ENCODE measurements around the gene CADM2.
"Not testable (repeated sequence)": the region's sequence is repeated elsewhere in the genome, so short reads cannot be mapped to it uniquely, and the experiment has no call there.

Gene CADM2

GRCh38 chr3:85632921-85633320, 674.1 kb downstream of the CADM2 start:
- DNase-seq (ENCODE audit: low read depth in 1 of 2, low spot score in 1 of 2), result no peak

GRCh38 chr3:85652360-85652759, 693.6 kb downstream of the CADM2 start:
- no peak for DNase-seq (ENCODE audit: low read depth in 1 of 2, low spot score in 1 of 2)

GRCh38 chr3:85660451-85660850, 701.7 kb downstream of the CADM2 start:
- DNase-seq (ENCODE audit: low read depth in 1 of 2, low spot score in 1 of 2), result no peak

- no peak for DNase-seq (ENCODE audit: low read depth in 1 of 2, low spot score in 1 of 2)
Observed at GRCh38 chr3:85662462-85662861, 703.7 kb downstream of the CADM2 start.

- no peak for DNase-seq (ENCODE audit: low read depth in 1 of 2, low spot score in 1 of 2)
Observed at GRCh38 chr3:85667744-85668143, 709.0 kb downstream of the CADM2 start.

GRCh38 chr3:85670634-85671205, 711.9 kb downstream of the CADM2 start:
- no peak for DNase-seq (ENCODE audit: low read depth in 1 of 2, low spot score in 1 of 2)

- no peak for DNase-seq (ENCODE audit: low read depth in 1 of 2, low spot score in 1 of 2)
Observed at GRCh38 chr3:85672761-85673160, 714.0 kb downstream of the CADM2 start.

GRCh38 chr3:85678713-85679112, 719.9 kb downstream of the CADM2 start:
- DNase-seq (ENCODE audit: low read depth in 1 of 2, low spot score in 1 of 2), result no peak

- DNase-seq (ENCODE audit: low read depth in 1 of 2, low spot score in 1 of 2), result no peak
Observed at GRCh38 chr3:85681906-85682305, 723.1 kb downstream of the CADM2 start.

GRCh38 chr3:85691196-85691595, 732.4 kb downstream of the CADM2 start:
- DNase-seq (ENCODE audit: low read depth in 1 of 2, low spot score in 1 of 2), result no peak

- DNase-seq (ENCODE audit: low read depth in 1 of 2, low spot score in 1 of 2), result no peak
Observed at GRCh38 chr3:85697156-85697555, 738.4 kb downstream of the CADM2 start.

GRCh38 chr3:85706130-85706529, 747.3 kb downstream of the CADM2 start:
- DNase-seq (ENCODE audit: low read depth in 1 of 2, low spot score in 1 of 2), result no peak

GRCh38 chr3:85708325-85708724, 749.5 kb downstream of the CADM2 start:
- DNase-seq (ENCODE audit: low read depth in 1 of 2, low spot score in 1 of 2), result not testable (repeated sequence)

- no peak for DNase-seq (ENCODE audit: low read depth in 1 of 2, low spot score in 1 of 2)
Observed at GRCh38 chr3:85709346-85709892, 750.6 kb downstream of the CADM2 start.

GRCh38 chr3:85710490-85710889, 751.7 kb downstream of the CADM2 start:
- no peak for DNase-seq (ENCODE audit: low read depth in 1 of 2, low spot score in 1 of 2)

- no peak for DNase-seq (ENCODE audit: low read depth in 1 of 2, low spot score in 1 of 2)
Observed at GRCh38 chr3:85721409-85722145, 762.8 kb downstream of the CADM2 start.

GRCh38 chr3:85725809-85726208, 767.0 kb downstream of the CADM2 start:
- DNase-seq (ENCODE audit: low read depth in 1 of 2, low spot score in 1 of 2), result no peak

GRCh38 chr3:85726241-85726640, 767.5 kb downstream of the CADM2 start:
- DNase-seq (ENCODE audit: low read depth in 1 of 2, low spot score in 1 of 2), result no peak

GRCh38 chr3:85737846-85738245, 779.1 kb downstream of the CADM2 start:
- no peak for DNase-seq (ENCODE audit: low read depth in 1 of 2, low spot score in 1 of 2)

GRCh38 chr3:85740561-85740960, 781.8 kb downstream of the CADM2 start:
- DNase-seq (ENCODE audit: low read depth in 1 of 2, low spot score in 1 of 2), result no peak

- DNase-seq (ENCODE audit: low read depth in 1 of 2, low spot score in 1 of 2), result no peak
Observed at GRCh38 chr3:85758442-85758841, 799.7 kb downstream of the CADM2 start.

- DNase-seq (ENCODE audit: low read depth in 1 of 2, low spot score in 1 of 2), result no peak
Observed at GRCh38 chr3:85760342-85760741, 801.6 kb downstream of the CADM2 start.

- DNase-seq (ENCODE audit: low read depth in 1 of 2, low spot score in 1 of 2), result no peak
Observed at GRCh38 chr3:85780806-85781205, 822.0 kb downstream of the CADM2 start.

Data from activated CD4-positive, alpha-beta T cell treated with anti-CD3 and anti-CD28 coated beads, Interleukin-2, amount 50 U/mL, for 24 hours (primary cell).